NCI-H1436 (cell line): ENCODE data around the gene LYPD4.
A peak's percentile ranks its signal among the peaks of the same experiment; 100 is the strongest.
"Not testable (repeated sequence)": the region's sequence is repeated elsewhere in the genome, so short reads cannot be mapped to it uniquely, and the experiment has no call there.

Source experiments
- DNase-seq: peaks from one replicate; lab custom pipeline; 2025; lab: John Stamatoyannopoulos, UW

The LYPD4 gene

DNA sequence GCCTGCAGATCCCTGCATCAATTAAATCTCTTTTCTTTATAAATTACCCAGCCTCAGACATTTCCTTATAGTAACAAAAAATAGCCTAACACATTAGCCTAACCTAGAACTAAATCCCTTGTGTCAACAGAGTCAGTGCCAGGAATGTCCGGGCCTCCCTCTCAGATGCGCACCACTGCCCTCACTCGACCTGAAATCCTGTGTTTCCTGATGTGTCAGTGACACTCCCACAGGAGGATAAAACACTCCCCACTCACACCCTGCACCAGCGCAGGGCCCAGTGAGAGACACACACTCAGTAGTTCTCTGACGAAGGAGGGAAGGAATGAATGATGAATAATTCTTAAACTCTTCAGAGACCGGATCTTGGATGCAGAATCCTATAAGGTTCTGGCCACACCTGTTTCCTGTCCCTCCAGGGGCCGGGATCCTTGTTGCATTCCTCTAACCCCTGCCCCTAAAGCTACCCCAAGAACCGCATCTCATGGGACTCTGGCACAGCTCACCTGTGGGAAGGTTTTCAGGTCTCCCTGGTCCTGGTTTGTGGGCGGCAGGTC lies 45.0 kb downstream of the LYPD4 start:
- no peak for DNase-seq

- DNase-seq, result no peak
Measured at GRCh38 chr19:41796901-41797300, 47.6 kb downstream of the LYPD4 start.

DNA sequence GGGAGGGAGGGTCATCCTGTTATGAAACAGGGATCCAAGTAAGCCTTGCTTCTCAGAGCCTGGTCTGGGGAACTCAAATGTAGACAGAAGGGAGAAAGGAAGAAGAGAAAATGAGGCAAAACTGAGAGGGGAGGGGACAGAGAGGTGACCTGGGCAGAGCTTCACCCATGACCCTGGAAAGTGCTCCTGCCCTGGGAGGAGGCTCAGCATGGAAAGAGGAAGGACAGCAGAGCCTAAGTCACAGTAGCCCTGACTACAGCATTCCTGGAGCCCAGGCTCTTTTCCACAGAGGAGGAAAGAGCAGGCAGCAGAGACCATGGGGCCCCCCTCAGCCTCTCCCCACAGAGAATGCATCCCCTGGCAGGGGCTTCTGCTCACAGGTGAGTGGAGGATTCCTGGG lies 48.1 kb downstream of the LYPD4 start, which contains the start of gene CEACAM3:
Gene CEACAM3 (plus strand): TSS at position 226 of the 400 bp plus-strand sequence. CDS start 91 bp downstream, at position 317.
- no peak for DNase-seq

DNA sequence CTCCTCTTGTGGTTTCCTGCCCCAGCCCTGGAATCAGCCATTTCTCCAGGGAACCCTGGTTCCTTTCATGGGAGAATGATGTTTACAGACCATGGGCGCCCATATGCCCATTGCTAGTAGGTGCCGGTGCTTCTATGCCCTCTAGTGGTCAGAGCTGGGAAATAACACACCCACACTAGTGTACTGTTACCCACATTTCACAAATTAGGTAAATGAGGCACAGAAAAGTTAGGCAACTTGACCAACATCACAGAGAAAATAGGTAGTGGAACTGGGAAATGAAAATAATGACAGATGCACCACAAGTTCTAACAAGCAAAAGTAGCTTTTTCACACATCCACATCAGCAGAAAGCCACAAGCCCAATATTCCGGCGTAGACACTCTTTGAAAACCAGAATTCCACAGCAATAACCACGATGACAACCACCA lies 49.4 kb downstream of the LYPD4 start:
- DNase-seq, result peak; percentile 82

DNA sequence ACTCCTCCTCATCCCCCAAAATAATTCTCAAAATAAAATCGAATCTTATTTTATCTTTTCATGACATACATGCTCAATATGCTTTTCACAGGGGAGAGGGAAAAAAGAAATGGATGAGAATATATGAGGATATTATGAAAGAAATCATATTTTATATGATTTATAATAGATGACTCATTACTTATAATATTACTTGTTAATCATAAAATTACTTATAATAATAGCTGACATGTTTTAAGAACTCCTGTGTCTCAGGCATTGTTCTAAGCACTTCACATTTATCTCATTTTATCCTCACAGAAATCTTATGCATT lies 51.1 kb downstream of the LYPD4 start:
- DNase-seq, result no peak

DNA sequence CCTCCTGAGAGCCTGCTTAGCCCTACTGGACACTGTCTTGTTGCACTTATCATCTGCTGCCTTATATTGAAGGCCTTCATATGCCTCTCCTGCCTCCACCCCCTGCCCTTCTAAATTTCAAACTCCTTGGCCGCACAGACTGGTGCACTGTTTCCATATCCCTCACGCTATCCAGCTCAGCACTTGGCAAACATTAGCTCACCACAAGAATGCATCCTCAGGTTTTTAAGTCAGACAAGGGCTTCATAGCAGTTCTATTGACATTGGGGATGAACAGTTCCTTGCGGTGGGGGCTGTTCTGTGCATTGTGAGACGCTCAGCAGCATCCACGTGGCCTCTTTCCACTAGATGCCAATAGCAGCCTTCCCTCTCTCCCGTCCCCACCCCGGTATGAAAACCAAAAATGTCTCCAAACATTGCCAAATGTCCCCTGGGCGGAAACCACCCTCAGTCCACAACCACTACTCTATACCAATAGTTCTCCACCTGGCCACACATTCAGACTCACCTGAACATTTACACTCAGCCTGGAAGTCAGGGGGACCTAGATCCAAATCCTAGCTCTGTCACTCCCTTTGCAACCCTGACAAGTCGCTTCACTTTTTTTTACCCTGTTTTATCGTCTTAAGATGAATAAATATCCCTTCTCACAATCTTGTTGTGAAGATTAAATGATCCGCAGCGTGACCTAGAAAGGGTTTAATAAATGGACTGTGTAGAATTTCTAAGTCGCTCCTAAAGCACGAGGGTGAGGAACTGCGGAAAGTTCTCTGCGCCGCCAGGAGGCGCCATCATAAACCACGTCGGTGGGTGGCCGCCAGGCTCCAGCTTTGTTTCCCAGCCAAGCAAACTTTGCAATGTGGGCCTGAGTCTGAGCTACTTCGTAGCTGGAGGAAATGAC lies 51.7 kb downstream of the LYPD4 start:
- no peak for DNase-seq

GRCh38 chr19:41789053-41789452 lies 55.4 kb downstream of the LYPD4 start:
- DNase-seq, result peak; percentile 53

GRCh38 chr19:41788518-41788917 lies 56.0 kb downstream of the LYPD4 start:
- DNase-seq, result not testable (repeated sequence)
